DND-41 (cell line): Measurements from ENCODE around the gene PLCXD3.

Experiments
- ATAC-seq: fragments of 200-7000 bp; cut with Tn5 transposase; 3 replicates; pipeline ENCODE4 v1.9.1; 2021; ENCODE audit warnings: low read depth; ENCODE audit not compliant: insufficient read depth
- DNase-seq: peaks from one replicate; pipeline ENCODE4 v3.0.0-alpha.2; 2020
- H2AFZ ChIP-seq: 2 replicates; pipeline ENCODE4 v1.6.0; 2012; ENCODE audit warnings: low read depth, low read length
- H3K27ac ChIP-seq: 2 replicates; pipeline ENCODE4 v1.5.1; 2012; ENCODE audit warnings: low read length, inconsistent platforms
- H3K27me3 ChIP-seq: fragments of 200-600 bp; sonication (generic); 2 replicates; pipeline ENCODE4 v1.6.0; 2012; ENCODE audit warnings: low read length, mild to moderate bottlenecking, inconsistent platforms; ENCODE audit not compliant: insufficient read depth, poor library complexity
- H3K36me3 ChIP-seq: 2 replicates; pipeline ENCODE4 v1.5.1; 2012; ENCODE audit warnings: low read length, inconsistent platforms; ENCODE audit not compliant: insufficient read depth
- H3K4me1 ChIP-seq: 2 replicates; pipeline ENCODE4 v1.5.1; 2012; ENCODE audit warnings: mild to moderate bottlenecking, low read length; ENCODE audit not compliant: insufficient read depth
- H3K4me2 ChIP-seq: 2 replicates; pipeline ENCODE4 v1.6.0; 2012; ENCODE audit warnings: mild to moderate bottlenecking, moderate library complexity, low read length, inconsistent platforms; ENCODE audit not compliant: insufficient read depth
- H3K4me3 ChIP-seq, 2 experiments: fragments of 200-600 bp in 1 of 2; shearing (Covaris generic) in 1 of 2; 2 replicates each; pipeline ENCODE4 v1.5.1; 2012 to 2016; ENCODE audit warnings: inconsistent platforms in 2 of 2, low read length in 2 of 2, mild to moderate bottlenecking in 2 of 2, low read depth in 1 of 2, moderate library complexity in 1 of 2
- H3K79me2 ChIP-seq: 2 replicates; pipeline ENCODE4 v1.6.0; 2012; ENCODE audit warnings: low read length, inconsistent platforms; ENCODE audit not compliant: insufficient read depth
- H3K9ac ChIP-seq: 2 replicates; pipeline ENCODE4 v1.6.0; 2012; ENCODE audit warnings: low read depth, mild to moderate bottlenecking, inconsistent platforms, low read length, moderate library complexity
- H3K9me3 ChIP-seq: 2 replicates; pipeline ENCODE4 v1.5.1; 2012; ENCODE audit warnings: low read length, moderate library complexity, mild to moderate bottlenecking, inconsistent platforms; ENCODE audit not compliant: insufficient read depth, severe bottlenecking
- H4K20me1 ChIP-seq: 2 replicates; pipeline ENCODE4 v1.6.0; 2012; ENCODE audit warnings: low read length; ENCODE audit not compliant: insufficient read depth
- CTCF ChIP-seq: IDR thresholded peaks from 2 replicates; pipeline ENCODE4 v1.5.1; 2012; ENCODE audit warnings: borderline replicate concordance, low read length, moderate library complexity, mild to moderate bottlenecking; ENCODE audit not compliant: poor library complexity, severe bottlenecking; ENCODE audit errors: extremely low read depth
- EZH2 ChIP-seq: IDR thresholded peaks from 3 replicates; pipeline ENCODE4 v1.6.1; 2012; ENCODE audit warnings: borderline replicate concordance, low read depth, mild to moderate bottlenecking, moderate library complexity, low read length, inconsistent platforms; ENCODE audit not compliant: severe bottlenecking

Gene PLCXD3

GRCh38 chr5:41433552-41434181 is 76.7 kb downstream of the PLCXD3 start:
- Histone ChIP-seq H4K20me1 (no peaks in the 10 kb centered on the region), H3K27me3 (peaks cover 11% of the 10 kb centered on the region), H3K27ac (no peak overlapping the region), H3K36me3 (no peaks in the 10 kb centered on the region), H3K4me2 (no peak overlapping the region), H3K79me2 (no peaks in the 10 kb centered on the region), H2AFZ (no peak overlapping the region), H3K9ac (no peak overlapping the region), H3K4me1 (no peaks in the 10 kb centered on the region), H3K4me3 (no peak overlapping the region), H3K9me3 (no peaks in the 10 kb centered on the region)
- DNase-seq: no peak
- no peak for ATAC-seq
- TF ChIP-seq CTCF (peak; percentile 52), EZH2 (no peak)

GRCh38 chr5:41432481-41433253 is 77.7 kb downstream of the PLCXD3 start:
- Histone ChIP-seq H3K9ac (no peak overlapping the region), H3K4me3 (no peak overlapping the region), H3K4me2 (no peak overlapping the region), H4K20me1 (no peaks in the 10 kb centered on the region), H3K36me3 (no peaks in the 10 kb centered on the region), H3K4me1 (no peaks in the 10 kb centered on the region), H3K79me2 (no peaks in the 10 kb centered on the region), H3K9me3 (no peaks in the 10 kb centered on the region), H3K27ac (no peak overlapping the region), H2AFZ (no peak overlapping the region), H3K27me3 (peaks cover 9% of the 10 kb centered on the region)
- ATAC-seq (no peak), DNase-seq (no peak)
- no peak for TF ChIP-seq EZH2
- no peak for TF ChIP-seq CTCF

- Histone ChIP-seq H4K20me1 (no peaks in the 10 kb centered on the region), H3K27me3 (no peaks in the 10 kb centered on the region), H3K36me3 (no peaks in the 10 kb centered on the region), H2AFZ (no peak overlapping the region), H3K4me1 (no peaks in the 10 kb centered on the region), H3K27ac (no peak overlapping the region), H3K79me2 (no peaks in the 10 kb centered on the region), H3K4me3 (no peak overlapping the region), H3K9ac (no peak overlapping the region), H3K9me3 (no peaks in the 10 kb centered on the region), H3K4me2 (no peak overlapping the region)
- DNase-seq (no peak), ATAC-seq (no peak)
- TF ChIP-seq EZH2: no peak
- TF ChIP-seq CTCF: no peak
Observed at GRCh38 chr5:41427505-41427904, 82.9 kb downstream of the PLCXD3 start.
